Nephron (organoid): ENCODE results near the gene SEL1L3.

Experiments
- H3K27ac Mint-ChIP-seq, 3 experiments: 2 replicates each; pipeline ENCODE4 v1.8.0; 2020; ENCODE audit warnings: mixed read lengths in 3 of 3, mild to moderate bottlenecking in 2 of 3, moderate library complexity in 1 of 3
- H3K27me3 Mint-ChIP-seq: 2 replicates; pipeline ENCODE4 v1.8.0; 2021; ENCODE audit warnings: low read depth, mild to moderate bottlenecking, moderate library complexity, mixed read lengths
- H3K36me3 Mint-ChIP-seq: 2 replicates; pipeline ENCODE4 v1.8.0; 2020; ENCODE audit warnings: low read depth, mixed read lengths
- H3K4me1 Mint-ChIP-seq: 2 replicates; pipeline ENCODE4 v1.8.0; 2020; ENCODE audit warnings: mixed read lengths
- H3K4me3 Mint-ChIP-seq, 3 experiments: 2 replicates each; pipeline ENCODE4 v1.8.0; 2020; ENCODE audit warnings: mild to moderate bottlenecking in 3 of 3, mixed read lengths in 3 of 3, moderate library complexity in 2 of 3
- H3K9me3 Mint-ChIP-seq: 2 replicates; pipeline ENCODE4 v1.8.0; 2020; ENCODE audit warnings: mixed read lengths
- TF ChIP-seq, protein P1 (sequence below), 3 experiments: fragments of 200-600 bp; sonication (generic); IDR thresholded peaks; one replicate each; pipeline ENCODE4 v1.5.0; 2021; ENCODE audit warnings: antibody characterized with exemption in 3 of 3; ENCODE audit not compliant: unreplicated experiment in 3 of 3

Gene SEL1L3

DNA sequence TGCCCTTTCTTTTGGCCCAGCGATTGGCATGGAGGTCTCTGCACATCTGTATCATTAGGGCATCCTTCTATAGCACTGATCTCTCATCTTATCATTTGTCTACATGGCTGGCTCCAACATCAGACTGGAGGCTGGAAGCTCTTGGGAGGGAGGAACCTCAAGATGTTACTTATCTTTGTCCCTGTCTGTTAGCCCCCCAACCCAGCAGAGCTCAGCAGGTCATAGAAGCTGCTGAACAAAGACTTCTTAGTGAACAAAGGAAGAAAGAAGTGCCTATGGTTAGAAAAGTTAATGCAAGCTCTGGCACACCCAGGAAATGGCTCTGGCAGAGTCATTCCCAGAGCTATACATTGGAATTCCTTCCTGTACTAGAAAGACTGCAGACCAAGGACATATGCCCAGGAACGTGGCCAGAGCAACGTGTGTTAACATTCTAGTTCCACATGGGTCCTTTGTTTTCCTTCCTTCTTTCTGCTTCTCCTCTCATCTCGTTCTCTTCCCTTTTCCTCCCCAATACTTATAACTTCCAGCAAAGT is 74.0 kb downstream of the SEL1L3 start:
- Mint-ChIP-seq H3K36me3 (no peaks in the 10 kb centered on the region), H3K4me1 (peaks cover 13% of the 10 kb centered on the region), H3K27me3 (no peaks in the 10 kb centered on the region), H3K9me3 (no peaks in the 10 kb centered on the region), H3K27ac (no peak overlapping the region), H3K4me3 (no peak overlapping the region)
- TF ChIP-seq, protein P1, sequence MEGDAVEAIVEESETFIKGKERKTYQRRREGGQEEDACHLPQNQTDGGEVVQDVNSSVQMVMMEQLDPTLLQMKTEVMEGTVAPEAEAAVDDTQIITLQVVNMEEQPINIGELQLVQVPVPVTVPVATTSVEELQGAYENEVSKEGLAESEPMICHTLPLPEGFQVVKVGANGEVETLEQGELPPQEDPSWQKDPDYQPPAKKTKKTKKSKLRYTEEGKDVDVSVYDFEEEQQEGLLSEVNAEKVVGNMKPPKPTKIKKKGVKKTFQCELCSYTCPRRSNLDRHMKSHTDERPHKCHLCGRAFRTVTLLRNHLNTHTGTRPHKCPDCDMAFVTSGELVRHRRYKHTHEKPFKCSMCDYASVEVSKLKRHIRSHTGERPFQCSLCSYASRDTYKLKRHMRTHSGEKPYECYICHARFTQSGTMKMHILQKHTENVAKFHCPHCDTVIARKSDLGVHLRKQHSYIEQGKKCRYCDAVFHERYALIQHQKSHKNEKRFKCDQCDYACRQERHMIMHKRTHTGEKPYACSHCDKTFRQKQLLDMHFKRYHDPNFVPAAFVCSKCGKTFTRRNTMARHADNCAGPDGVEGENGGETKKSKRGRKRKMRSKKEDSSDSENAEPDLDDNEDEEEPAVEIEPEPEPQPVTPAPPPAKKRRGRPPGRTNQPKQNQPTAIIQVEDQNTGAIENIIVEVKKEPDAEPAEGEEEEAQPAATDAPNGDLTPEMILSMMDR (IDR thresholded peaks at IDR 0.05; ENCODE audit: unreplicated experiment in 3 of 3): no peak

DNA sequence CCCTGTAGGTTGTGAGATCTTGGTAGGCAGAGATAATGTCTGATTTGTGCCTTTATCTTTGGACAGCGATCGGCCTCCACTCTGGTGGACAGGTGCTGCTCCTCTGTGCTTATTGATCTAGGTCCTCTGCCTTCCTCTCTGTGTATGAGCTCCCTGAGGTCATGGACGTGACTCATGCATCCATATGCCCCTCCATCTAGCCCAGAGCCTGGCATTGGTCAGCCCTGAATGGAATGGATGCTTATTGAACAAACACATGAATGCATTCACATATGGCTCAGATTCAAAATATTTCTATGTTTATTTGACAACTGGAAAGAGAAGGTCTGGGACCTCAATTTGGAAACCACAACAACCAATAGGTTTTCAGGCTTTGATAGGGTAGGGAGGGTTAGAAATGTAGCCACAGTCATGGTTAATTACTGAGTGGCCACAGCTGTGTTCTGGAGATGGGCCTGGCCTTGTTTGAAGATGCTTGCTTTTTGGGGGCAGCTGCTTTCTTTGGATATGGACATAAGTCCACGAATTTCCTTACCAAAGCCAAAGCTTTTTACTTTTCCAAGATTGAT is 76.2 kb downstream of the SEL1L3 start:
- TF ChIP-seq, protein P1 (IDR thresholded peaks at IDR 0.05; ENCODE audit: unreplicated experiment in 3 of 3): no peak
- Mint-ChIP-seq H3K9me3 (no peaks in the 10 kb centered on the region), H3K36me3 (peaks cover 3% of the 10 kb centered on the region), H3K4me3 (no peak overlapping the region), H3K27me3 (no peaks in the 10 kb centered on the region), H3K4me1 (peaks cover 13% of the 10 kb centered on the region), H3K27ac (peak overlapping the region; percentile 65 to 85 (median 69))

DNA sequence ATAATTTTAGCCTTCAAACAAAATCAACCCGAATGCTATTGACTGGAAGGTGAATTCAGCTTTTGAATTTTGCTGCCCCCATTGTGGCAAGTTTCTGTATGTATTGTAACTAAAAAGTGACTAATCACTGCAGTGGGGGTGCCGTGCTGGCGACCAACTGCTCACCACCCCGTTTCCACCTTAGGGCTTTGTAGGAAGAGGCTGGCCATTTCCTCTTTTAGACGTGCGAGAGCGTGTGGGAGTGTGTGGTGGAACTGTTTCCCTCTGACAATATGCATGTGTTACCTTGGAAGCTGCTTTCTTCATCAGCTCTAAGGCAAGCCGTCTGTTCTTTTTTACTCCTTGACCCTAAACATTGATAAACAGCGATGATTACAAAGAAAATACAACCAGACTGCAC is 78.8 kb downstream of the SEL1L3 start:
- Mint-ChIP-seq H3K27me3 (peaks cover 3% of the 10 kb centered on the region), H3K9me3 (no peaks in the 10 kb centered on the region), H3K4me3 (no peak overlapping the region), H3K4me1 (peaks cover 13% of the 10 kb centered on the region), H3K27ac (peak overlapping the region in 1 of 3 experiments; percentile 46), H3K36me3 (peaks cover 7% of the 10 kb centered on the region)
- TF ChIP-seq, protein P1 (IDR thresholded peaks at IDR 0.05; ENCODE audit: unreplicated experiment in 3 of 3): no peak

DNA sequence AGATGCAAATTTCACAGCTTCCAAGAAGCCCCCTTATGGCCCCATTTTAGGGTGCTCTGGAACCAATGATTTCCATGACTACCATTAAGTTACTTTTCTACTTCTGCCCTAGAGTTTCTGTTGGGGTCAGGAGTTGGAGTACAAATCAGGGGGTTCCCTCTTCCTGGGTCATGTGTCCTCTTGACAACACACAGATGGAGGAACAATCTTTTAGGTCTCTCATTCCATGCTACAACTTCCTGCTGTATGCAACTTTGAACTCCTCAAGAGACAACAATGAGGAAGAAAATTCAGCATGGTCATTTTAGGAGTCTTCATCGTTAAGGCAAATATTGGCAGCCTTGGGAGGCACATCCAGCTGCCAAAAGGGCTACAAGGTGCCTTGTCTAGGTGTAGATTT is 79.7 kb downstream of the SEL1L3 start:
- H3K4me3 Mint-ChIP-seq: no peak overlapping the region
- no peak overlapping the region for H3K27ac Mint-ChIP-seq

DNA sequence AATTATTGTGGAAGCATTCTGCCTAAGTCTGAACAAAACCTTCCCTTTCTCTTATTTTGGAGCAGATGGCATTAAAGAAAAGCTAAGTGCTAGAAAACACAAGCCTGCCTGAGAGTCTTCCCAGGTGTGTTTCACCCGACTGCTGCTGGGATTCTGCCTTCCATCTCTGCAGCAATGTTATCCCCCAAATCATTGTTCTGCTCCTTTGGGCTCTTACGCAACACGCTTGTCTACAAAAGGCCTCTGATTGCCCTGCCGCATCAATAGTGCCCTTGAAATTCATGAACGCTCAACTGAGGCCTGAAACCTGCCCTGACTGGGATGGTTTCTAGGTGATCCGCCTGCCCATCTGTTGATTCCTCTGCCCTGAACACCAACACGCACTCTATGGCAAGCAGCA is 80.3 kb downstream of the SEL1L3 start:
- H3K4me1 Mint-ChIP-seq: peaks cover 8% of the 10 kb centered on the region
- H3K27ac Mint-ChIP-seq: no peak overlapping the region
- H3K4me3 Mint-ChIP-seq: no peak overlapping the region
- TF ChIP-seq, protein P1 (IDR thresholded peaks at IDR 0.05; ENCODE audit: unreplicated experiment in 3 of 3): no peak
- no peaks in the 10 kb centered on the region for H3K9me3 Mint-ChIP-seq
- peaks cover 10% of the 10 kb centered on the region for H3K36me3 Mint-ChIP-seq
- H3K27me3 Mint-ChIP-seq: peaks cover 3% of the 10 kb centered on the region

More for the DNA sequence above, 79.7 kb downstream of the SEL1L3 start:
- Mint-ChIP-seq H3K27me3 (peaks cover 3% of the 10 kb centered on the region), H3K4me1 (peaks cover 13% of the 10 kb centered on the region), H3K9me3 (no peaks in the 10 kb centered on the region), H3K36me3 (peaks cover 10% of the 10 kb centered on the region)
- TF ChIP-seq, protein P1 (IDR thresholded peaks at IDR 0.05; ENCODE audit: unreplicated experiment in 3 of 3): no peak

DNA sequence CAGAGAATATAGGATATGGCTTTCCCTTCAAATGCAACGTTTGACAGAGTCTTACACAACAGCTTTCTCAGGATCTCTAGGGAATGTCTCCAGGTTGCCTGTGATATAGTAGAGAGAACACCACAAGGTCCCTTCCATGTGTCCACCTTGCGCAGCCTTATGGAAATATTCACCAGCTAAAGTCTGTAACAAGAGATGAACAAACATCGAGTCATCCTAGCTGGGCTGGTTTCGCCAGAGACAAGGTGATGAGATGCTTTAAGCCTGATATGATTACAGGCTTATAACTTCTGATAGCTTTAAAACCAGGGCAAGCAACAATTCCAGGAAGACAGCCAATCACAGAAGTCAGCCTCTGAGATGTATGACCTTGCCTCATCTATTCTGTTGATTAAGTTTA is 83.8 kb downstream of the SEL1L3 start:
- Mint-ChIP-seq H3K9me3 (peaks cover 6% of the 10 kb centered on the region), H3K27ac (no peak overlapping the region), H3K27me3 (peaks cover 3% of the 10 kb centered on the region), H3K36me3 (peaks cover 14% of the 10 kb centered on the region), H3K4me1 (no peaks in the 10 kb centered on the region), H3K4me3 (no peak overlapping the region)
- TF ChIP-seq, protein P1 (IDR thresholded peaks at IDR 0.05; ENCODE audit: unreplicated experiment in 3 of 3): no peak
